SK-N-SH (cell line): ENCODE measurements around the gene PPAN. TPM values are rescaled to one million over a fixed set of nuclear protein-coding genes. Genes with fewer than 3 reads are reported as not detected.

Source experiments
- CTCF ChIA-PET: fragments of 300-600, 350-600 bp; formaldehyde crosslinking; extraction: SDS; loops from one replicate; lab custom pipeline; 2021; lab: Yijun Ruan, JAX
- POLR2A ChIA-PET: fragments of 350-600 bp; sonication (Branson Sonifier 250); formaldehyde crosslinking; extraction: SDS; loops from one replicate; lab custom pipeline; 2020; ENCODE audit warnings: antibody characterized with exemption, inconsistent platforms; lab: Yijun Ruan, JAX
- DNase-seq: peaks from one replicate; pipeline ENCODE4 v3.0.0; 2012
- H2AFZ ChIP-seq: fragments of 200-600 bp; sonication (generic); 2 replicates; pipeline ENCODE4 v1.8.1; 2016; ENCODE audit warnings: antibody characterized with exemption, mild to moderate bottlenecking, low read depth
- H3F3A ChIP-seq: fragments of 200-600 bp; sonication (generic); replicated peaks from 2 replicates; pipeline ENCODE3; 2016; ENCODE audit warnings: antibody characterized with exemption, mild to moderate bottlenecking; ENCODE audit not compliant: insufficient read depth
- H3K27ac ChIP-seq, 2 experiments: fragments of 200-500 bp in 1 of 2; fragments of 200-600 bp in 1 of 2; sonication (Bioruptor generic) in 1 of 2; sonication (generic), shearing (Covaris generic) in 1 of 2; 2 replicates each; pipeline versions ENCODE4 v1.5.1 to v1.6.1; 2014 to 2016; ENCODE audit warnings: low read depth in 2 of 2, inconsistent platforms in 1 of 2, low read length in 1 of 2, mild to moderate bottlenecking in 1 of 2, mixed read lengths in 1 of 2
- H3K27me3 ChIP-seq: fragments of 200-600 bp; sonication (generic), shearing (Covaris generic); 2 replicates; pipeline ENCODE4 v1.6.1; 2016; ENCODE audit warnings: mixed run types; ENCODE audit not compliant: insufficient read depth
- H3K36me3 ChIP-seq, 2 experiments: fragments of 200-500 bp in 1 of 2; fragments of 200-600 bp in 1 of 2; sonication (Bioruptor generic) in 1 of 2; sonication (generic) in 1 of 2; replicated peaks in 1 of 2; 2 replicates each; pipeline versions ENCODE3 to v1.5.1; 2014 to 2016; ENCODE audit warnings: low read length in 1 of 2, mild to moderate bottlenecking in 1 of 2; ENCODE audit not compliant: insufficient read depth in 2 of 2, control insufficient read depth in 1 of 2
- H3K4me1 ChIP-seq, 2 experiments: fragments of 200-500 bp in 1 of 2; fragments of 200-600 bp in 1 of 2; sonication (Bioruptor generic) in 1 of 2; sonication (generic), shearing (Covaris generic) in 1 of 2; 2 replicates each; pipeline versions ENCODE4 v1.5.1 to v1.6.1; 2014 to 2016; ENCODE audit warnings: low read depth in 1 of 2, low read length in 1 of 2, mixed run types in 1 of 2; ENCODE audit not compliant: insufficient read depth in 2 of 2, control insufficient read depth in 1 of 2
- H3K4me2 ChIP-seq: fragments of 200-600 bp; sonication (generic), shearing (Covaris generic); 2 replicates; pipeline ENCODE4 v1.6.1; 2017; ENCODE audit warnings: mixed run types
- H3K4me3 ChIP-seq, 2 experiments: fragments of 200-500 bp in 1 of 2; fragments of 200-600 bp in 1 of 2; sonication (Bioruptor generic) in 1 of 2; sonication (generic), shearing (Covaris generic) in 1 of 2; 2 replicates each; pipeline versions ENCODE4 v1.5.1 to v1.8.1; 2014 to 2016; ENCODE audit warnings: low read depth in 2 of 2, inconsistent platforms in 1 of 2, low read length in 1 of 2, mild to moderate bottlenecking in 1 of 2, mixed read lengths in 1 of 2, moderate library complexity in 1 of 2
- H3K79me2 ChIP-seq: fragments of 200-600 bp; sonication (generic); 2 replicates; pipeline ENCODE4 v1.8.1; 2017; ENCODE audit warnings: mild to moderate bottlenecking; ENCODE audit not compliant: insufficient read depth
- H3K9ac ChIP-seq: fragments of 200-600 bp; sonication (generic); 2 replicates; pipeline ENCODE4 v1.6.1; 2017; ENCODE audit warnings: mixed run types
- H3K9me2 ChIP-seq: fragments of 200-600 bp; sonication (generic); 2 replicates; pipeline ENCODE4 v1.6.1; 2017; ENCODE audit warnings: mixed run types
- H3K9me3 ChIP-seq: fragments of 200-600 bp; sonication (generic); 2 replicates; pipeline ENCODE4 v1.6.1; 2017; ENCODE audit warnings: mixed run types, mild to moderate bottlenecking, moderate library complexity
- H4K20me1 ChIP-seq: fragments of 200-600 bp; sonication (generic); 2 replicates; pipeline ENCODE4 v1.6.1; 2017; ENCODE audit warnings: mild to moderate bottlenecking, mixed run types; ENCODE audit not compliant: insufficient read depth
- CHD2 ChIP-seq: fragments of 150-350 bp; IDR thresholded peaks from 2 replicates; pipeline ENCODE4 v1.6.1; 2018; ENCODE audit warnings: low read length; ENCODE audit not compliant: partially characterized antibody
- EP300 ChIP-seq, 2 experiments: IDR thresholded peaks; 2 replicates each; pipeline versions ENCODE4 v1.4.0 to v1.6.1; 2012; ENCODE audit warnings: borderline replicate concordance in 1 of 2, low read depth in 1 of 2, low read length in 1 of 2
- FOSL2 ChIP-seq: IDR thresholded peaks from 2 replicates; pipeline ENCODE4 v1.4.0; 2012; ENCODE audit warnings: low read depth, mild to moderate bottlenecking, moderate library complexity, borderline replicate concordance
- FOXM1 ChIP-seq: IDR thresholded peaks from 2 replicates; pipeline ENCODE4 v1.4.0; 2012; ENCODE audit warnings: low read depth, mild to moderate bottlenecking
- GATA2 ChIP-seq: sonication (generic); formaldehyde crosslinking; IDR thresholded peaks from 2 replicates; pipeline ENCODE4 v1.5.0; 2020; ENCODE audit warnings: mild to moderate bottlenecking, missing genetic modification reagents
- MXI1 ChIP-seq: IDR thresholded peaks from 2 replicates; pipeline ENCODE4 v1.6.1; 2012; ENCODE audit warnings: mild to moderate bottlenecking, low read depth, low read length, improper control_type of control experiment
- RAD21 ChIP-seq: IDR thresholded peaks from 2 replicates; pipeline ENCODE4 v1.6.1; 2012; ENCODE audit warnings: mild to moderate bottlenecking, low read length
- RCOR1 ChIP-seq: fragments of 150-350 bp; IDR thresholded peaks from 2 replicates; pipeline ENCODE4 v1.6.1; 2017; ENCODE audit warnings: antibody characterized with exemption, low read length
- SMC3 ChIP-seq: IDR thresholded peaks from 2 replicates; pipeline ENCODE4 v1.6.1; 2012; ENCODE audit warnings: low read depth, low read length, improper control_type of control experiment
- TAF1 ChIP-seq: IDR thresholded peaks from 2 replicates; pipeline ENCODE4 v1.6.1; 2012; ENCODE audit warnings: low read depth, mild to moderate bottlenecking, low read length, moderate library complexity, borderline replicate concordance
- TCF12 ChIP-seq: IDR thresholded peaks from 2 replicates; pipeline ENCODE4 v1.4.0; 2012
- TEAD4 ChIP-seq: IDR thresholded peaks from 2 replicates; pipeline ENCODE4 v1.4.0; 2012; ENCODE audit warnings: mild to moderate bottlenecking, borderline replicate concordance; ENCODE audit not compliant: insufficient read depth
- WGBS: methylation state at CpG from one replicate; pipeline ENCODE4 v1.1.6; 2017; ENCODE audit warnings: low lambda C conversion rate; 5-methylcytosine and 5-hydroxymethylcytosine counted together
- polyA plus RNA-seq, 3 experiments: library from polyadenylated mRNA; depleted of rRNA; stranded (reverse); fragments of >200 nt; gene quantifications; 2 replicates each; pipeline ENCODE4 v1.2.3, GENCODE V29; 2012
- TF ChIP-seq, protein P1 (sequence below): fragments of 150-350 bp; IDR thresholded peaks from 2 replicates; pipeline ENCODE4 v1.6.1; 2016; ENCODE audit warnings: mild to moderate bottlenecking, low read depth, low read length
- TF ChIP-seq, protein P2 (sequence below): IDR thresholded peaks from 2 replicates; pipeline ENCODE4 v1.4.0; 2012; ENCODE audit warnings: low read depth, borderline replicate concordance
- TF ChIP-seq, protein P3 (sequence below): IDR thresholded peaks from 2 replicates; pipeline ENCODE4; 2012
- TF ChIP-seq, protein P4 (sequence below): IDR thresholded peaks from 2 replicates; pipeline ENCODE4 v1.6.1; 2012; ENCODE audit warnings: mild to moderate bottlenecking, low read depth, low read length, moderate library complexity

Gene PPAN
- polyA plus RNA-seq, 1 of the 3 experiments (the other 2 are of a cell fraction) = 75.6 TPM

DNA sequence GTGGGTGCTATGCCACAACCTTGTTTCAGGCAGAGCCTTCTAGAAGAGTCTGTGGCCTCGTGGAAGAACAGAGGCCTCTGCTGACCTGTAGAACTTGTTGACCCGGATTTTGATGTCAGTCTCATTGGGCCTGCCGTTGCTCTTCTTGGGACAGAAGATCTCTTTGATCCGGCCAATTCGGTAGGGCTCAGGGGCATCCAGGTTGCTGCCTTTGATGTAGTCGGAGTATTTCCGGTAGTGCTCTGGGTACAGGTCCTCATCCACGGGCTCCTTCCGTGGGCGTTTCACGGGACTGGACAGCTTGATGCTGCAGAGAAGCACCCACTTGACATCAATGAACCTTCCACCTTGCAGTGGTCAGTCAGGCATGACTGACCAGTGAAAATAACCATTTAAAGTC, 37.5 kb downstream of the PPAN start (continued):
- TF ChIP-seq, protein P1, sequence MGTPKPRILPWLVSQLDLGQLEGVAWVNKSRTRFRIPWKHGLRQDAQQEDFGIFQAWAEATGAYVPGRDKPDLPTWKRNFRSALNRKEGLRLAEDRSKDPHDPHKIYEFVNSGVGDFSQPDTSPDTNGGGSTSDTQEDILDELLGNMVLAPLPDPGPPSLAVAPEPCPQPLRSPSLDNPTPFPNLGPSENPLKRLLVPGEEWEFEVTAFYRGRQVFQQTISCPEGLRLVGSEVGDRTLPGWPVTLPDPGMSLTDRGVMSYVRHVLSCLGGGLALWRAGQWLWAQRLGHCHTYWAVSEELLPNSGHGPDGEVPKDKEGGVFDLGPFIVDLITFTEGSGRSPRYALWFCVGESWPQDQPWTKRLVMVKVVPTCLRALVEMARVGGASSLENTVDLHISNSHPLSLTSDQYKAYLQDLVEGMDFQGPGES = no peak
- TF ChIP-seq, protein P2, sequence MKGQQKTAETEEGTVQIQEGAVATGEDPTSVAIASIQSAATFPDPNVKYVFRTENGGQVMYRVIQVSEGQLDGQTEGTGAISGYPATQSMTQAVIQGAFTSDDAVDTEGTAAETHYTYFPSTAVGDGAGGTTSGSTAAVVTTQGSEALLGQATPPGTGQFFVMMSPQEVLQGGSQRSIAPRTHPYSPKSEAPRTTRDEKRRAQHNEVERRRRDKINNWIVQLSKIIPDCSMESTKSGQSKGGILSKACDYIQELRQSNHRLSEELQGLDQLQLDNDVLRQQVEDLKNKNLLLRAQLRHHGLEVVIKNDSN = no peak
- TF ChIP-seq EP300 (IDR thresholded peaks at IDR 0.05; ENCODE audit: borderline replicate concordance in 1 of 2, low read depth in 1 of 2, low read length in 1 of 2) (no peak), TCF12 (no peak), RAD21 (no peak), FOSL2 (no peak)
- TF ChIP-seq, protein P3, sequence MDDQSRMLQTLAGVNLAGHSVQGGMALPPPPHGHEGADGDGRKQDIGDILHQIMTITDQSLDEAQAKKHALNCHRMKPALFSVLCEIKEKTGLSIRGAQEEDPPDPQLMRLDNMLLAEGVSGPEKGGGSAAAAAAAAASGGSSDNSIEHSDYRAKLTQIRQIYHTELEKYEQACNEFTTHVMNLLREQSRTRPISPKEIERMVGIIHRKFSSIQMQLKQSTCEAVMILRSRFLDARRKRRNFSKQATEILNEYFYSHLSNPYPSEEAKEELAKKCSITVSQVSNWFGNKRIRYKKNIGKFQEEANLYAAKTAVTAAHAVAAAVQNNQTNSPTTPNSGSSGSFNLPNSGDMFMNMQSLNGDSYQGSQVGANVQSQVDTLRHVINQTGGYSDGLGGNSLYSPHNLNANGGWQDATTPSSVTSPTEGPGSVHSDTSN = no peak

DNA sequence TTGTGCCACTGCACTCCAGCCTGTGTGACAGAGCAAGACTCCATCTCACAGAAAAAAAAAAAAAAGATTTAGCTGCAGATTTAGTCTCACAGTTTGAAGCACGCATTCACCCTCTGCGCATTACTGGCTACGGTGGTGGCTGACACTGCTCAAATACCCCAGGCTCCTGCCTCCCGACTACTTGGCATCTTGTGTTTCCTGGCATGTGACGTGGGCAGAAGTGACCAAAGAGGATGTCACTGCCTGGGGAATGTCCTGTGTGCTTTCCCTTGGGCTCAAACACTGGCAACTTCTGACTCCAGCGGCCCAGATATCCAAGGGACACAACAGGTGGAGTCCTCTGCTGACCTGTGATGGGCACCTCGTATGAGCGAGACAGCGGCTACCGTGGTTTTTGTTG, 38.2 kb downstream of the PPAN start:
- POLR2A ChIA-PET = no interaction called here
- Histone ChIP-seq H4K20me1 (no peaks in the 10 kb centered on the region), H3K4me3 (no peak overlapping the region), H3K27ac (no peak overlapping the region), H3K79me2 (no peaks in the 10 kb centered on the region; the same call in 1 of the 2 replicates), H2AFZ (no peak overlapping the region), H3K9me3 (no peaks in the 10 kb centered on the region), H3K9me2 (no peaks in the 10 kb centered on the region), H3K4me2 (no peak overlapping the region), H3K4me1 (peaks cover 0 to 13% of the 10 kb centered on the region in 2 experiments; a peak in 1 of 4 replicates), H3K9ac (no peak overlapping the region), H3K27me3 (no peaks in the 10 kb centered on the region), H3F3A (no peaks in the 10 kb centered on the region), H3K36me3 (peaks cover 43 to 73% of the 10 kb centered on the region in 2 experiments)
- 100% methylated on average over 9 of the region's 10 CpGs for WGBS
- CTCF ChIA-PET = interaction anchor here (0.7 kb wide), 1 partner anchor 27 kb away, joined by 3 read pairs; no protein-coding TSS in a partner anchor
- no peak for DNase-seq
- TF ChIP-seq SMC3 (no peak), FOXM1 (no peak), FOSL2 (no peak), RAD21 (no peak), TAF1 (no peak), MXI1 (no peak), TEAD4 (no peak), RCOR1 (no peak), CHD2 (no peak), GATA2 (CRISPR knock-in tag) (no peak)
- TF ChIP-seq, protein P3 = no peak
- TF ChIP-seq, protein P2 = no peak
- TF ChIP-seq, protein P4, sequence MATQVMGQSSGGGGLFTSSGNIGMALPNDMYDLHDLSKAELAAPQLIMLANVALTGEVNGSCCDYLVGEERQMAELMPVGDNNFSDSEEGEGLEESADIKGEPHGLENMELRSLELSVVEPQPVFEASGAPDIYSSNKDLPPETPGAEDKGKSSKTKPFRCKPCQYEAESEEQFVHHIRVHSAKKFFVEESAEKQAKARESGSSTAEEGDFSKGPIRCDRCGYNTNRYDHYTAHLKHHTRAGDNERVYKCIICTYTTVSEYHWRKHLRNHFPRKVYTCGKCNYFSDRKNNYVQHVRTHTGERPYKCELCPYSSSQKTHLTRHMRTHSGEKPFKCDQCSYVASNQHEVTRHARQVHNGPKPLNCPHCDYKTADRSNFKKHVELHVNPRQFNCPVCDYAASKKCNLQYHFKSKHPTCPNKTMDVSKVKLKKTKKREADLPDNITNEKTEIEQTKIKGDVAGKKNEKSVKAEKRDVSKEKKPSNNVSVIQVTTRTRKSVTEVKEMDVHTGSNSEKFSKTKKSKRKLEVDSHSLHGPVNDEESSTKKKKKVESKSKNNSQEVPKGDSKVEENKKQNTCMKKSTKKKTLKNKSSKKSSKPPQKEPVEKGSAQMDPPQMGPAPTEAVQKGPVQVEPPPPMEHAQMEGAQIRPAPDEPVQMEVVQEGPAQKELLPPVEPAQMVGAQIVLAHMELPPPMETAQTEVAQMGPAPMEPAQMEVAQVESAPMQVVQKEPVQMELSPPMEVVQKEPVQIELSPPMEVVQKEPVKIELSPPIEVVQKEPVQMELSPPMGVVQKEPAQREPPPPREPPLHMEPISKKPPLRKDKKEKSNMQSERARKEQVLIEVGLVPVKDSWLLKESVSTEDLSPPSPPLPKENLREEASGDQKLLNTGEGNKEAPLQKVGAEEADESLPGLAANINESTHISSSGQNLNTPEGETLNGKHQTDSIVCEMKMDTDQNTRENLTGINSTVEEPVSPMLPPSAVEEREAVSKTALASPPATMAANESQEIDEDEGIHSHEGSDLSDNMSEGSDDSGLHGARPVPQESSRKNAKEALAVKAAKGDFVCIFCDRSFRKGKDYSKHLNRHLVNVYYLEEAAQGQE = no peak
